Calu3 (cell line): ENCODE data around the gene PPARA. TPM values are rescaled to one million over a fixed set of nuclear protein-coding genes. Genes with fewer than 3 reads are reported as not detected.
A peak's percentile ranks its signal among the peaks of the same experiment; 100 is the strongest.

Experiments
- BruUV-seq: library from RNA; stranded (reverse); fragments of 400-500 nt; replicated peaks from 2 replicates; lab custom pipeline; 2021; lab: Mats Ljungman, UMichigan
- CTCF ChIA-PET: fragments of 300-600 bp; sonication (Branson Sonifier 250); formaldehyde crosslinking; loops from one replicate; lab custom pipeline; 2022; ENCODE audit warnings: antibody characterized with exemption; lab: Charles Lee
- DNase-seq: peaks from one replicate; pipeline ENCODE4 v3.0.0; 2022
- H3K27ac Mint-ChIP-seq: one replicate; pipeline ENCODE4 v1.8.0; 2022; ENCODE audit warnings: mixed read lengths; ENCODE audit not compliant: unreplicated experiment
- H3K27me3 Mint-ChIP-seq: one replicate; pipeline ENCODE4 v1.8.0; 2022; ENCODE audit warnings: mixed read lengths; ENCODE audit not compliant: unreplicated experiment
- H3K36me3 Mint-ChIP-seq: one replicate; pipeline ENCODE4 v1.8.0; 2022; ENCODE audit warnings: mild to moderate bottlenecking, moderate library complexity, mixed read lengths; ENCODE audit not compliant: insufficient read depth, unreplicated experiment
- H3K4me1 Mint-ChIP-seq: one replicate; pipeline ENCODE4 v1.8.0; 2022; ENCODE audit warnings: mild to moderate bottlenecking, low read depth, mixed read lengths; ENCODE audit not compliant: unreplicated experiment
- H3K4me3 Mint-ChIP-seq: one replicate; pipeline ENCODE4 v1.8.0; 2022; ENCODE audit warnings: mild to moderate bottlenecking, low read depth, moderate library complexity, mixed read lengths; ENCODE audit not compliant: unreplicated experiment
- H3K9me3 Mint-ChIP-seq: one replicate; pipeline ENCODE4 v1.8.0; 2022; ENCODE audit warnings: low read depth, mixed read lengths; ENCODE audit not compliant: unreplicated experiment
- intact Hi-C: fragments of 100-400 bp; cut with micrococcal nuclease; formaldehyde crosslinking; loops from one replicate; pipeline ENCODE4 v1.10.0; 2022; ENCODE audit not compliant: unreplicated experiment
- total RNA-seq: library from RNA; stranded (reverse); gene quantifications from 2 replicates; pipeline ENCODE4 v1.2.3, GENCODE V29; 2022
- TF ChIP-seq, protein P1 (sequence below): fragments of 200-600 bp; IDR thresholded peaks from one replicate; pipeline ENCODE4 v1.8.0; 2022; ENCODE audit warnings: antibody characterized with exemption; ENCODE audit not compliant: unreplicated experiment

Gene PPARA
- total RNA-seq, 1 experiment from 2014 or later: 22.7 TPM

DNA sequence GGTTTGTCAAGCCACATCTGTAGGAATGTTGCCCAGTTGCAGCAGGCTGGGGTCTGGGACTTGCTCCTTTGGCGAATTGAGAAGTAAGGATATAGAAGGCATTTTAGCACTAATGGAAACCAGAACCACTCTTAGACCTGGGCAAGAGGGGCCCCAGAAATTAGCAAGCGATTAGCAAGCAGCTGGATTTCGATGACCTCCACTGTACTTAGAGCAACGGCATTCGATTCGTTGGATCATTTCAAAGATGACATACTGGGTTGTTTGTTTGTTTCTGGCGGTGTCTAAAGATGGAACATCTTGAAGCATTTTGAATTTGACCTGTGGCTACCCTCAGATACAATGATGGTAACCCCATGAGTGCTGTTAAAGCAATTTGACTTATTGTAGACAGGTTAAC is 100.9 kb downstream of the PPARA start:
- Mint-ChIP-seq H3K27ac (peak overlapping the region; percentile 94), H3K4me3 (peak overlapping the region; percentile 99), H3K27me3 (no peaks in the 10 kb centered on the region), H3K4me1 (peaks cover 11% of the 10 kb centered on the region), H3K9me3 (no peaks in the 10 kb centered on the region), H3K36me3 (peaks cover 40% of the 10 kb centered on the region)
- CTCF ChIA-PET: no interaction called here
- BruUV-seq: no TSS peak
- TF ChIP-seq, protein P1, sequence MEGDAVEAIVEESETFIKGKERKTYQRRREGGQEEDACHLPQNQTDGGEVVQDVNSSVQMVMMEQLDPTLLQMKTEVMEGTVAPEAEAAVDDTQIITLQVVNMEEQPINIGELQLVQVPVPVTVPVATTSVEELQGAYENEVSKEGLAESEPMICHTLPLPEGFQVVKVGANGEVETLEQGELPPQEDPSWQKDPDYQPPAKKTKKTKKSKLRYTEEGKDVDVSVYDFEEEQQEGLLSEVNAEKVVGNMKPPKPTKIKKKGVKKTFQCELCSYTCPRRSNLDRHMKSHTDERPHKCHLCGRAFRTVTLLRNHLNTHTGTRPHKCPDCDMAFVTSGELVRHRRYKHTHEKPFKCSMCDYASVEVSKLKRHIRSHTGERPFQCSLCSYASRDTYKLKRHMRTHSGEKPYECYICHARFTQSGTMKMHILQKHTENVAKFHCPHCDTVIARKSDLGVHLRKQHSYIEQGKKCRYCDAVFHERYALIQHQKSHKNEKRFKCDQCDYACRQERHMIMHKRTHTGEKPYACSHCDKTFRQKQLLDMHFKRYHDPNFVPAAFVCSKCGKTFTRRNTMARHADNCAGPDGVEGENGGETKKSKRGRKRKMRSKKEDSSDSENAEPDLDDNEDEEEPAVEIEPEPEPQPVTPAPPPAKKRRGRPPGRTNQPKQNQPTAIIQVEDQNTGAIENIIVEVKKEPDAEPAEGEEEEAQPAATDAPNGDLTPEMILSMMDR: no peak
- intact Hi-C loops: loop anchor here (10.0 kb wide), 1 partner anchor 56 kb away; no protein-coding TSS in a partner anchor
- no peak for DNase-seq

DNA sequence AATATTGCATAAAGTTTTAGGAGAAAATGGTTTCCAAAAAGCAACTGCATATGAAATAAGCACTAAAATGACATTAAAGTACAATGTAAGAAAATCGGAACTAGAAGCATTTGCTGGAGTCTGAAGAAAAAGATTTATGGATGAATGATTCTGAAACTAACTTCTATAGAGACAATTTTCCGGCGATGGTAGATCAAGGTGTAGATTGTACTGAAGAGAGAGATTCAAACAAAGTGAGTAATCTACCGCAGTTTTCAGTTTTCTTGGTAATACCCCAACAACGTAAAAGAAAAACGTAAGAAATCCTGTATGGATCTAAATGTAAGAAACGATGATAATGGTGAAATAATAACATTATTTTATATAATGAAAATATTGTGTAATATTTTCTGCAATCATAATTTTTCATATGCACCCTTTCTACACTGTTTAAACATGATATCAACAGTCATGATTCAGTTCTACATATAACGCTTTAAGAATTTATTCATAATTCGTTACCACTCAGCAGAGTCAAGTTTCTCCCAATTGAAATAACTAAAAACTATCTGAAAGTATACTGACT is 101.6 kb downstream of the PPARA start:
- peaks cover 40% of the 10 kb centered on the region for H3K36me3 Mint-ChIP-seq
- TF ChIP-seq, protein P1: no peak
- H3K4me3 Mint-ChIP-seq: peak overlapping the region; percentile 99
- intact Hi-C loops: loop anchor here (10.0 kb wide), 1 partner anchor 57 kb away; no protein-coding TSS in a partner anchor
- H3K27me3 Mint-ChIP-seq: no peaks in the 10 kb centered on the region
- peaks cover 11% of the 10 kb centered on the region for H3K4me1 Mint-ChIP-seq
- H3K9me3 Mint-ChIP-seq: no peaks in the 10 kb centered on the region
- no peak for DNase-seq
- no peak overlapping the region for H3K27ac Mint-ChIP-seq
- TSS peak; percentile 47 for BruUV-seq
- CTCF ChIA-PET: no interaction called here

DNA sequence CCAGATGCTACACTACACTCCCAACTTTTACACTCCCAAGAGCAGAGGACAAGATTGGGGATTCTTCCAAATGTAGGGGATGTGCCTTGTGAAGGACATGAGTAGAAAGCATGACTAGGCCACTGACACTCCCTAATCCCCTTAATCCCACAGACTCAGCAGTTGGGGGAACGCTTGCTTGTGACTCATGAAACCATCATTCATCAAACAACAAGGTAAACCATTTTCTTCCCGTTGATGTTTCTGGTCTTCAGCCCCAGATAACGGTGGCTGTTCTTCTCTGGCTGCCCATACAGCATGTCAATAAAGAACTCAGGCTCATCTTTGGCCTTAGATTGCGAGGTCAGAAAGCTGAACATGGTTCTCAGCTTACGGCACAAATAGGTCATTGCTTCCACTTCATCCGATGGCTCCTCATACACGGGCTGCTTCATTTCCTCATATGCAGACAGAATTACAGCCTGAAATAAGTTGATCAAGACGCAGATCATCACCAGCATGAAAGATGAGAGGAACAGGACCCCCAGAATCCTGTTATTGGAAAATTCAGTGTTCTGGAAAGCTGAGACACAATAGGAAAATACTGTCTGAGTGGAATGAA is 106.1 kb downstream of the PPARA start:
- TF ChIP-seq, protein P1: no peak
- CTCF ChIA-PET: no interaction called here
- H3K27ac Mint-ChIP-seq: no peak overlapping the region

DNA sequence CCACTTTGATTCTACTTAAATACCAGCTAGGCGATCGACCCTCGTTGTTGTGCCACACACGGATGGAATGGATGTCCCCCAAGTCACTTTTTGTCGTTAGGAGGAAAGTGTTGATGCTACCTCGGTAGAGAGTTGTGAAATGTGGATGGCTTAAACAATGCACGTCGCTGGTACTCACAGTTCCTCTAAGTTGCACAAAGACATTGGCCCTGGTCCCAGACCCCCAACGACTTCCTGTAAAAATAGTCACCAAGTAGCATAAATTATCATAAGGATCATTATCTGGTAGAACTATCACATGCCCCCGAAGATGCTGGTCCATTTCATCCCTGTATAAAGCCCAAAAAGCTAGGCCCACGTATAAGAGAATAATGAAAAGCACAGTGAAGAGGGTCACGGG is 109.0 kb downstream of the PPARA start:
- H3K4me1 Mint-ChIP-seq: no peaks in the 10 kb centered on the region
- DNase-seq: no peak
- TF ChIP-seq, protein P1: no peak
- H3K27me3 Mint-ChIP-seq: peaks cover 25% of the 10 kb centered on the region
- no peak overlapping the region for H3K4me3 Mint-ChIP-seq
- H3K9me3 Mint-ChIP-seq: no peaks in the 10 kb centered on the region
- H3K36me3 Mint-ChIP-seq: peaks cover 2% of the 10 kb centered on the region
- no TSS peak for BruUV-seq
- no peak overlapping the region for H3K27ac Mint-ChIP-seq
- intact Hi-C loops: loop anchor here (10.0 kb wide), 1 partner anchor 65 kb away; no protein-coding TSS in a partner anchor
- CTCF ChIA-PET: no interaction called here

More for the DNA sequence above, 106.1 kb downstream of the PPARA start:
- Mint-ChIP-seq H3K4me1 (peaks cover 5% of the 10 kb centered on the region), H3K36me3 (peaks cover 9% of the 10 kb centered on the region), H3K9me3 (no peaks in the 10 kb centered on the region), H3K27me3 (peaks cover 19% of the 10 kb centered on the region), H3K4me3 (no peak overlapping the region)
- no peak for DNase-seq
- no TSS peak for BruUV-seq
- intact Hi-C loops: loop anchor here (10.0 kb wide), 1 partner anchor 62 kb away; no protein-coding TSS in a partner anchor
